Activated CD4-positive, alpha-beta T cell treated with anti-CD3 and anti-CD28 coated beads, Interleukin-2, amount 10 ng/mL, durations not matched to agents 7 days and 5 days (primary cell): Measurements from ENCODE around the gene ZNF438. TPM values are rescaled to one million over a fixed set of nuclear protein-coding genes. Genes with fewer than 3 reads are reported as not detected.

Experiments
- CTCF ChIA-PET: fragments of 350-600 bp; sonication (Branson Sonifier 250); formaldehyde crosslinking; loops from one replicate; lab custom pipeline; 2021; ENCODE audit warnings: antibody characterized with exemption; lab: Charles Lee
- POLR2A ChIA-PET: fragments of 350-600 bp; sonication (Branson Sonifier 250); formaldehyde crosslinking; loops from one replicate; lab custom pipeline; 2021; ENCODE audit warnings: antibody characterized with exemption; lab: Charles Lee
- DNase-seq: peaks from one replicate; pipeline ENCODE4 v3.0.0-alpha.2; 2020
- H3K27ac Mint-ChIP-seq: one replicate; pipeline ENCODE4 v1.8.0; 2021; ENCODE audit warnings: mild to moderate bottlenecking, moderate library complexity, mixed read lengths
- H3K27me3 Mint-ChIP-seq: one replicate; pipeline ENCODE4 v1.8.0; 2021; ENCODE audit warnings: mixed read lengths
- H3K36me3 Mint-ChIP-seq: one replicate; pipeline ENCODE4 v1.8.0; 2021; ENCODE audit warnings: low read depth, mixed read lengths
- H3K4me1 Mint-ChIP-seq: one replicate; pipeline ENCODE4 v1.8.0; 2021; ENCODE audit warnings: mixed read lengths
- H3K4me3 Mint-ChIP-seq: one replicate; pipeline ENCODE4 v1.8.0; 2021; ENCODE audit warnings: mild to moderate bottlenecking, moderate library complexity, mixed read lengths
- H3K9me3 Mint-ChIP-seq: one replicate; pipeline ENCODE4 v1.8.0; 2021; ENCODE audit warnings: mixed read lengths
- total RNA-seq, 2 experiments: library from RNA; stranded (reverse); gene quantifications; one replicate each; pipeline ENCODE4 v1.2.3, GENCODE V29; 2021

Gene ZNF438
- total RNA-seq, 2 experiments from 2014 or later = 3.1 to 3.8 TPM

DNA sequence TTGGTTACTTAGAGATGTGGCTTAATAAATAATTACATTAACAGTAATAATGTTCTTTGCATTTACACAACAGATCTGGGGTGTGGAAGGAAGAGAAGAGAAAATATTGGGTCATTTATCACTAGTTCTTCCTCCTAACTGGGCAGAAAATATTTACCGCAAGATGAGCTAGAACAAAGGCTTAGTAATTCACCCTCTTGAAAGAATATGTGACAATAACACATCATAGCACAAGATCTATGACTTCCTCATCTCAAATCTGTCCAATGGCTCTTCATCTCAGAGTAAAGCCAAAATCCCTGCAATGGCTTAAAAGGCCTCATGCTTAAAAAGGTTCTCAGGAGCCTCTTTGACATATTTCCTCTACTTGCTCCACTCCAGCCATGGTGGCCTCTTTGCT, 178.6 kb downstream of the ZNF438 start:
- Mint-ChIP-seq H3K4me3 (no peak overlapping the region), H3K9me3 (no peaks in the 10 kb centered on the region), H3K27ac (no peak overlapping the region), H3K4me1 (peaks cover 7% of the 10 kb centered on the region), H3K27me3 (no peaks in the 10 kb centered on the region), H3K36me3 (no peaks in the 10 kb centered on the region)
- no peak for DNase-seq
- ChIA-PET CTCF (interaction anchor here (1.5 kb wide), 1 partner anchor 45 kb away, joined by 3 read pairs; no protein-coding TSS in a partner anchor), POLR2A (no interaction called here)

DNA sequence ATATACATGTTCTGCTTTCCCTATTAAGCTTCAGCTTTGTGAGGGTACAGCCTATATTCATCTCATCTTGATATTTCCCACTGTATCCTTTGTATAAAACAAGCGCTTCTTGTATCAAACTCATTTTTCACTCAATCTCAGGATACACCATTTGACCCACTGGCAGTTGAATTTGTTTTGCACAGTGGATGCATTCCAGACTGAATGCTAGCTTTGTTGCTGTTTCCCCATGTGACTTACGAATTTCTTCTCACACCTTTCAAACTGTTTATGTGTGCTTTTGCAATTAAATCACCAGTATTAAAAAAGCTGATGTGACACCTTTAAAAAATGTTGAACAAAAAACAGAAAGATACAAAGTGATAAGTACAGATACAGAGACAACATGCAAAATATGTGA, 180.9 kb downstream of the ZNF438 start:
- POLR2A ChIA-PET = no interaction called here
- DNase-seq = no peak
- CTCF ChIA-PET = no interaction called here
- Mint-ChIP-seq H3K36me3 (no peaks in the 10 kb centered on the region), H3K9me3 (no peaks in the 10 kb centered on the region), H3K4me1 (peaks cover 7% of the 10 kb centered on the region), H3K27ac (no peak overlapping the region), H3K4me3 (no peak overlapping the region), H3K27me3 (no peaks in the 10 kb centered on the region)

DNA sequence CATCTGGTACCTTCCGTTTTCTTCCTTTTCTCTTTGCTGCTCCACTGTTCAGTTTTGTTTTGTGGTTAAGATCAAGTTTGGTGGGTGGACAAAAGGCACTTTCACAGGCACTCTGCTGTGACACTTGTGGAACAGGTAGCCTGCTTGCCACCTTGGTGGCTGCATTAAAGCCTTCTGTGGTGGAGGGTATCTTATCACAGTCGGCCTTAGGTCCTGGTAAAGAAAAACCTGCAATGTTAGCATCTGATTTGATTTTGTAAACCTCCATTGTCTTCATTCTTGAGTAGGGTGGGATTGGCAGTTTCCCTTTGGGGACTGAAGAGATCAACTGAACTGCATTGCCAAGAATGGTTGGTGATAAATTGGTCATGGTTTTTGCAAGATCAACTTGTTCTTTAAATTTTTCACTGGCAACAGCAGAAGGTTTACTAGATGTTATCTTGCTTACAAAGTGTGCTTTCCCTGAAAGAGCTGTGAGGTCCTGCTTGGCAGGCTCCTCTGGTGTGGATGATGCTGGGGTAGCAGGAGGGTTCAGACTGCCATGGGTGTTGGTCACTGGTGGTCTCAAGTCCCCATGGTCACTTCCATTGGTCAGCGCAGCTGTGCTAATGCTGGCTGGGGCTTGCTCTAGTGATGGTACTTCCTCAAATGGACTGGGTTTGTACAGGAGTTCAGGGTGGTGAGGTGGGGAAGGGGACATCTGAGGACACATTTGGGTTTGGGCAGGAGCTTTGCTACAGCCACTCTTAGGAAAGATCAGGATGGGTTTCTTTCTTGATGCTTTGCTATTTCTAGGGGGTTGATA, 182.2 kb downstream of the ZNF438 start:
- Mint-ChIP-seq H3K27ac (no peak overlapping the region), H3K9me3 (no peaks in the 10 kb centered on the region), H3K4me3 (no peak overlapping the region), H3K36me3 (no peaks in the 10 kb centered on the region), H3K27me3 (no peaks in the 10 kb centered on the region), H3K4me1 (peaks cover 4% of the 10 kb centered on the region)
- POLR2A ChIA-PET = no interaction called here
- no peak for DNase-seq
- CTCF ChIA-PET = interaction anchor here (0.5 kb wide), 1 partner anchor 1298 kb away, joined by 3 read pairs; no protein-coding TSS in a partner anchor

DNA sequence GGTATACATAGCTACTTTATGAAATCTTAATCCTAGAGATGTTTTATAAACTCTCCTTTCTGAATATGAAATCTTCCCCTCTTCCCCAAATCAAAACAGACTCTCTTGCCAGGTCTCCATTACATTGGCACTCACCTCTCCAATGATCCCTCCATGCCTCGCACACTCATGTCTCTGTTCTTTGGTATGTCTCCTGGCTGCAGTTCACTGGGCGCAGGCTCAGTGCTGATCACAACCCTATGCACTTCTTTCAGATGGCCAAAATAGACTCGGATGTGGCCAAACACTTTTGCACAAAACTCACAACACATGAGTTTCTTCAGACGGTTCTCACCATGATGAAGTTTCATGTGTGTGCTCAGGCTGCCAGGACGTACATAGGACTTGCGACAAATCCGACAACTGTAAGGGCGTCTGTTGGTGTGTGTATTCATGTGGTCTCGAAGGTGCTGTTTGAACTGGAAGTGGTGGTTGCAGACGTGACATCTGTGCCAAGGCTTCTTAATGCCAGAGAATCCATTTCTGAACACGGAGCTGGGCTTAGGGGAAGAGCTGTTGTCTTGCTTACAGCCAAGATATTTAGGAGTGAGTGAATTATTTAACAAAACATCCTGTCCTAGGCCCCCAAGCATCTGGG, 183.2 kb downstream of the ZNF438 start:
- ChIA-PET CTCF (no interaction called here), POLR2A (no interaction called here)
- H3K4me1 Mint-ChIP-seq = peaks cover 4% of the 10 kb centered on the region

DNA sequence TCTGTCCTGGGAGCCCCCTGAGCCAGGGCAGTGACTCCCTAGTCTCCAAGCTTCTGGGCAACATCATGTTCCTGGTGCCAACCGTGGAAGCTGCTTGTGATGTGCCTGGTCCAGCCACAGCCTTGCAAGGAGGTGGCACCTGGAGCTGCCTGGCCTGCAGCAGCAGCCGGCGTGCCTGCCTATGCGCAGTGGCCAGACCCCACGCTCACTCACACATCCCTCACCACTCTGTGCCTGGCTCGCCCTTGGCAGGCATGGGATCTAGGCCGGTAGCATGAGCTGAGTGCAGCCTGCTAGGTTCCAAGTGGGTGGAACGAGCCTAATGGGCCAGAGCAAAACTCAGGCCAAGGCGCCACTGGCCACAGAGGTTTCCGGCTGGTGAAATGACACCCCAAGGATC, 184.0 kb downstream of the ZNF438 start:
- Mint-ChIP-seq H3K36me3 (no peaks in the 10 kb centered on the region), H3K4me3 (no peak overlapping the region), H3K27me3 (no peaks in the 10 kb centered on the region), H3K27ac (no peak overlapping the region), H3K4me1 (peaks cover 4% of the 10 kb centered on the region), H3K9me3 (no peaks in the 10 kb centered on the region)
- CTCF ChIA-PET = interaction anchor here (1.0 kb wide), 1 partner anchor 35 kb away, joined by 3 read pairs; no protein-coding TSS in a partner anchor
- no peak for DNase-seq
- POLR2A ChIA-PET = no interaction called here

More for the DNA sequence above, 183.2 kb downstream of the ZNF438 start:
- DNase-seq = no peak
- Mint-ChIP-seq H3K9me3 (no peaks in the 10 kb centered on the region), H3K27ac (no peak overlapping the region), H3K4me3 (no peak overlapping the region), H3K36me3 (no peaks in the 10 kb centered on the region), H3K27me3 (no peaks in the 10 kb centered on the region)

DNA sequence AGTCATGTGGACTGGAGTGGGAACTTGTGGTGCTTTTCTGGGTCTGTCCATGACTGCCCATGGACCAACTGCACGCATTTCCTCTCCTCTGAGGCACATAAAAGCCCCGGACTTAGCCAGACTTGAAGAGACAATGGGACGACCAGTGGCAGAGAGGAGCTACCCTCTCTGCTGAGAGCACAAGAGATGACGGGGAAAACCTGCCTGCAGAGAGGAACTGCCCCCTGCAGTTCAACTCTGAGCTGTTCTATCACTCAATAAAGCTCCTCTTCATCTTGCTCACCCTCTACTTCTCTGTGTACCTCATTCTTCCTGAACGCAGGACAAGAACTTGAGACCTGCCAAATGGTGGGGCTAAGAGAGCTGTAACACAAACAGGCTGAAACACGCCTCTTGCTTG, 184.5 kb downstream of the ZNF438 start:
- peaks cover 4% of the 10 kb centered on the region for H3K4me1 Mint-ChIP-seq
- no peaks in the 10 kb centered on the region for H3K9me3 Mint-ChIP-seq
- POLR2A ChIA-PET = no interaction called here
- no peak for DNase-seq
- no peak overlapping the region for H3K27ac Mint-ChIP-seq
- no peak overlapping the region for H3K4me3 Mint-ChIP-seq
- H3K27me3 Mint-ChIP-seq = no peaks in the 10 kb centered on the region
- H3K36me3 Mint-ChIP-seq = no peaks in the 10 kb centered on the region
- CTCF ChIA-PET = interaction anchor here (1.0 kb wide), 1 partner anchor 35 kb away, joined by 3 read pairs; no protein-coding TSS in a partner anchor

DNA sequence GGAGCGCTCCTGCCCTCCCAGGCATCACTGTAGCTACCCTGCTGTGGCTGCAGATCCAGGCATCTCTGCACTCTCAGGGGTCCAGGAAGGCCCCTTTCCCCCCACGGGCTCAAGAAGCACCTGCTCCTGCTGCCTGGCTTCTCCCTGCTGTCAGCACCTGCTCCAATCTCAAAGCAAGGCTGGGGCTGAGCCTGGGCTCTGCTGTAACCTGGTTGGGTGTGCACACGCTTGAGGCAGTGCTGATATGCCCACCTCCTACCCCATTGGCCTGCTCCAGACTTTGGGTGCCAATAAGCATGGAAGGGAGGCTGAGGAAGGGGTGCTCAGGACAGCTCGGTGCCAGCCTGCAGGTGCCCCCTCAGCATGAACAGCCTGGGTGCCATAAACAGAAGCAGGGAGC, 185.0 kb downstream of the ZNF438 start:
- ChIA-PET POLR2A (no interaction called here), CTCF (interaction anchor here (1.0 kb wide), 1 partner anchor 34 kb away, joined by 3 read pairs; no protein-coding TSS in a partner anchor)
- Mint-ChIP-seq H3K4me1 (peaks cover 4% of the 10 kb centered on the region), H3K36me3 (no peaks in the 10 kb centered on the region), H3K9me3 (no peaks in the 10 kb centered on the region), H3K4me3 (no peak overlapping the region), H3K27ac (no peak overlapping the region), H3K27me3 (no peaks in the 10 kb centered on the region)
- DNase-seq = no peak

DNA sequence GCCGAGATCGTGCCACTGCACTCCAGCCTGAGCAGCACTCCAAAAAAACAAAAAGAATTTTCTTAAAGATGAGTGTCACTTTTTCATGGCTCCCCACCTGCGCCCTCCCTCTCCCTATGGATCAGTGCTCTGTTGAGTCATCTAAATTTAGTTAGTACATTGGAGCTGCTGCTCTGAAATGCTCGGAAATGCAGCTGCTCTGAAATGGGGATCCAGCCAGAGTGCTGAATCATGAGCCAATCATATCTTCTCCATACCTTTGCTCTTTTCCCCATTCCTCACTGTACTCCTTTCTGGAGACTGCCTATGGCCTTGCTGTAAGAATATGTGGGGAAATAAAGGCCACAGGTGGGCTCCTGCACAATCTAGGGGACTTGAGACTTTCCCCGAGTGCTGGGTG, 188.8 kb downstream of the ZNF438 start:
- no peaks in the 10 kb centered on the region for H3K4me1 Mint-ChIP-seq

DNA sequence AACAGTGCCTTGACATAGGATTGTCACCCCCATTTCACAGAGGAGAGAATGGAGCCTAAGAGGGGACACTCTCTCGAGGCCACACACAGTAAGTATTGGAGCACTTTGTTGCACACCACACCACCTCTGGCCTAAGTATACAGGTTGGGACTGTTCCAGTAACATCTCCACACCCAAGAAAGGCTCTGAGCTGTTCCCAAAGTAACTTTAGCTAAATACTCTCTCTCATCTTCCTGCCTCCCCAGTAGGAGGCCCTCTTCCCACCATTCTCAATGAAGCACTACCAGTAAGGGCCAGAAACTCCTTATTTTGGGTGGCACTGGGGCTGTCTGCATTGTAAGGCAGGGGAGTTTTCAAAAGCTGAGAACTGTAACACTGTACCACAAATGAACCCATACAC, 189.5 kb downstream of the ZNF438 start:
- H3K4me3 Mint-ChIP-seq = no peak overlapping the region
- no peak for DNase-seq
- H3K36me3 Mint-ChIP-seq = no peaks in the 10 kb centered on the region
- H3K27me3 Mint-ChIP-seq = no peaks in the 10 kb centered on the region
- H3K9me3 Mint-ChIP-seq = no peaks in the 10 kb centered on the region
- H3K4me1 Mint-ChIP-seq = no peaks in the 10 kb centered on the region
- H3K27ac Mint-ChIP-seq = no peak overlapping the region
- ChIA-PET POLR2A (no interaction called here), CTCF (no interaction called here)

More for the DNA sequence above, 188.8 kb downstream of the ZNF438 start:
- H3K27ac Mint-ChIP-seq = no peak overlapping the region
- no peaks in the 10 kb centered on the region for H3K27me3 Mint-ChIP-seq
- no peaks in the 10 kb centered on the region for H3K9me3 Mint-ChIP-seq
- CTCF ChIA-PET = no interaction called here
- H3K4me3 Mint-ChIP-seq = no peak overlapping the region
- H3K36me3 Mint-ChIP-seq = no peaks in the 10 kb centered on the region
- POLR2A ChIA-PET = no interaction called here
- DNase-seq = no peak

DNA sequence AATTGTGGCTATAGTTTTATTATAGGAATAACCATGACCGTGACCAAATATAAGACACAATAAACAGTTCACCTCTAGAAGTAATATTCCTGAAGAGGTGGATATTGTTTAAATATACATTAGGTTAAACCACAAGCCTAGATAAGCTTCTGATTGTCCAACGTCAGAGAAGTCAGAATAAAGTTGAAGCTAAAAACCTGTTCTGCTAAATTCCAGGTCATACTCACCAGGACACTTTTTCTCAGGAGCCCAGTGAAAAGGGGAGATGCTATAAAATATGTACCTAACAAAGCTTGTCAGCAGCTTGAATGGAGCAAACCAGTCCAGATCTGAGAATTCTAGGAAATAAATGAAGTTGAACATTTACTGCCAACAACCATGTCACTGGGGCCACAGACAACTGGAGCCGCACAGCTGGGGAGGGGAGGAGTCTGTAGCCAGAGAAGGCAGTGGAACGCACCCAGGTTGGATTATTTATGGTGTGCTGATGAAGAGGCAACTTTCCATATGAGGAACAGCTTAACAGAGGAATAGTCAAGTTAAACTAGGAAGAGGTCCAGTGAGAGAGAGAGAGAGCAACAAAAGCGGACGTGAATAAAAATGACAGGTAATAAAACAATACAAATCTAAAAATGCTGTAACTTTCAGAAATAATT, 191.1 kb downstream of the ZNF438 start:
- CTCF ChIA-PET = interaction anchor here (0.6 to 1.5 kb wide), 4 partner anchors 14 to 39 kb away, joined by 3 to 6 read pairs (median 4); no protein-coding TSS in a partner anchor
- H3K4me1 Mint-ChIP-seq = no peaks in the 10 kb centered on the region
- H3K4me3 Mint-ChIP-seq = no peak overlapping the region
- DNase-seq = no peak
- POLR2A ChIA-PET = interaction anchor here (0.6 to 0.7 kb wide), 2 partner anchors 80 to 113 kb away, joined by 3 to 7 read pairs; no protein-coding TSS in a partner anchor
- no peaks in the 10 kb centered on the region for H3K36me3 Mint-ChIP-seq
- no peaks in the 10 kb centered on the region for H3K9me3 Mint-ChIP-seq
- no peaks in the 10 kb centered on the region for H3K27me3 Mint-ChIP-seq
- H3K27ac Mint-ChIP-seq = no peak overlapping the region

DNA sequence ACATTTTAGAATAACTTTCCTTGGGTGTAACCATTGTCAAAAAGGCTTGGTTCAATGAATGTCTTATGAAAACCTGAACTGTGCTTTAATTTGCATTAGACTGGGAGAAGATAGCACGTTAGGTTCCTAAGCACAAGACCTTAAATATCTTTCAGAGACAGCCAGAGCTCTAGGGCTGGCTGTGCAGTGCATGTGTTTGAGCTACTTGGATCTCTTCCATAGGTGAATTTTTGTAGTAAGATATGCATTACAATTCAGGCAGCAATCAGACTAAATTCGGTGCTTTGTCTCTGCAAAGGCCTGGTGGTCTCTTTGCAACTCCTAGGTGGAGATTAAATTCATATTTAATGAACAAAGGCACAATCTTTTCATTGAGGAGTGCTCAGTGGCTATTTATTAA, 192.0 kb downstream of the ZNF438 start:
- no peak overlapping the region for H3K27ac Mint-ChIP-seq

DNA sequence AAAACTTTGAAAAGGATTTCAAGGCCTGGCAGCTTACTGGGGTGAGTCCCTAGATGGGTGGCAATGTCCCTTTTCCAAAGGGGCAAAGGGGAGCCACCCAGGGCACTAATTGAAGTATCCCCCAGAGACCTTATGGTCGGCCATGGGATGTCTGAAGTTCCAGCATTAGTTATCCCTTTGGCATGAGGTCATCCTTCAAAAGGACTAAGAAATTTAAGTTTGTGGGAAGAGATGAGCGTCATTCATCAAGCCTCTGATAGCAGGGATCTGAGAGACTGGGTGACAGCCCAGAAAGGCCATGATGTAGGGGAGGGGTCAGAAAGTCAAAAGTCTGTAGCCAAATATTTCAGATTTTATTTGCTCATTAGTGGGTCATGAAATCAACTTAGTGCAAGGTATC, 195.3 kb downstream of the ZNF438 start:
- Mint-ChIP-seq H3K4me3 (no peak overlapping the region), H3K4me1 (no peaks in the 10 kb centered on the region), H3K27ac (no peak overlapping the region), H3K36me3 (no peaks in the 10 kb centered on the region), H3K27me3 (no peaks in the 10 kb centered on the region), H3K9me3 (no peaks in the 10 kb centered on the region)
- ChIA-PET CTCF (no interaction called here), POLR2A (no interaction called here)
- DNase-seq = no peak

More for the DNA sequence above, 192.0 kb downstream of the ZNF438 start:
- Mint-ChIP-seq H3K36me3 (no peaks in the 10 kb centered on the region), H3K9me3 (no peaks in the 10 kb centered on the region), H3K27me3 (no peaks in the 10 kb centered on the region), H3K4me3 (no peak overlapping the region), H3K4me1 (no peaks in the 10 kb centered on the region)
- ChIA-PET POLR2A (interaction anchor here (0.7 kb wide), 1 partner anchor 81 kb away, joined by 3 read pairs; no protein-coding TSS in a partner anchor), CTCF (interaction anchor here (1.4 to 1.5 kb wide), 2 partner anchors 15 to 23 kb away, joined by 3 to 4 read pairs; no protein-coding TSS in a partner anchor)
- no peak for DNase-seq
